Gastroesophageal sphincter (tissue), 3 donors: ENCODE results near the gene SLAMF1.

Experiments used
- CTCF ChIP-seq, 4 experiments: fragments of 200-600 bp in 2 of 4; fragments of 450-650 bp in 2 of 4; sonication (generic) in 1 of 4; IDR thresholded peaks; one replicate each; pipeline ENCODE4 v1.5.1; 2017 to 2019; ENCODE audit warnings: antibody characterized with exemption in 4 of 4, mild to moderate bottlenecking in 2 of 4, moderate library complexity in 2 of 4
- EP300 ChIP-seq: sonication (generic); formaldehyde crosslinking; IDR thresholded peaks from one replicate; pipeline ENCODE4 v1.6.1; 2017; ENCODE audit warnings: antibody characterized with exemption, mild to moderate bottlenecking
- POLR2A ChIP-seq, 2 donors: fragments of 450-650 bp; IDR thresholded peaks; one replicate each; pipeline ENCODE4 v1.6.1; 2017; ENCODE audit warnings: antibody characterized with exemption in 2 of 2, mild to moderate bottlenecking in 2 of 2, moderate library complexity in 1 of 2
- POLR2AphosphoS5 ChIP-seq: sonication (generic); formaldehyde crosslinking; IDR thresholded peaks from one replicate; pipeline ENCODE4 v1.6.1; 2017; ENCODE audit warnings: antibody characterized with exemption

- TF ChIP-seq CTCF (IDR thresholded peaks at IDR 0.05): no peak
- TF ChIP-seq POLR2AphosphoS5: no peak
- no peak for TF ChIP-seq POLR2A (IDR thresholded peaks at IDR 0.05)
- TF ChIP-seq EP300: no peak
Observed at GRCh38 chr1:160588468-160588867, 58.4 kb downstream of the SLAMF1 start.
